ENCODE measurements around the gene EMILIN3.

GRCh38 chr20:41367393-41367695, 726 bp upstream of the EMILIN3 start:
- TF ChIP-seq CTCF (conservative IDR thresholded peaks at IDR 0.05; ENCODE audit: low read depth, low read length) (no peak), RAD21 (IDR thresholded peaks at IDR 0.05; ENCODE audit: low read length) (no peak), CEBPB (IDR thresholded peaks at IDR 0.05; ENCODE audit: low read depth, low read length) (no peak), POLR2A (IDR thresholded peaks at IDR 0.05; ENCODE audit: low read depth, low read length) (no peak), MXI1 (IDR thresholded peaks at IDR 0.05; ENCODE audit: borderline replicate concordance, low read depth, low read length) (no peak), CHD1 (IDR thresholded peaks at IDR 0.05; ENCODE audit: low read depth, low read length) (no peak)

All from IMR-90 (cell line).